Measurements from ENCODE around the gene MIB2. TPM values are rescaled to one million over a fixed set of nuclear protein-coding genes. Genes with fewer than 3 reads are reported as not detected.
"Not testable (repeated sequence)": the region's sequence is repeated elsewhere in the genome, so short reads cannot be mapped to it uniquely, and the experiment has no call there.

The MIB2 gene
- total RNA-seq, 4 donors from 2014 or later = 80.0 to 99.8 (median 96.6) TPM

DNA sequence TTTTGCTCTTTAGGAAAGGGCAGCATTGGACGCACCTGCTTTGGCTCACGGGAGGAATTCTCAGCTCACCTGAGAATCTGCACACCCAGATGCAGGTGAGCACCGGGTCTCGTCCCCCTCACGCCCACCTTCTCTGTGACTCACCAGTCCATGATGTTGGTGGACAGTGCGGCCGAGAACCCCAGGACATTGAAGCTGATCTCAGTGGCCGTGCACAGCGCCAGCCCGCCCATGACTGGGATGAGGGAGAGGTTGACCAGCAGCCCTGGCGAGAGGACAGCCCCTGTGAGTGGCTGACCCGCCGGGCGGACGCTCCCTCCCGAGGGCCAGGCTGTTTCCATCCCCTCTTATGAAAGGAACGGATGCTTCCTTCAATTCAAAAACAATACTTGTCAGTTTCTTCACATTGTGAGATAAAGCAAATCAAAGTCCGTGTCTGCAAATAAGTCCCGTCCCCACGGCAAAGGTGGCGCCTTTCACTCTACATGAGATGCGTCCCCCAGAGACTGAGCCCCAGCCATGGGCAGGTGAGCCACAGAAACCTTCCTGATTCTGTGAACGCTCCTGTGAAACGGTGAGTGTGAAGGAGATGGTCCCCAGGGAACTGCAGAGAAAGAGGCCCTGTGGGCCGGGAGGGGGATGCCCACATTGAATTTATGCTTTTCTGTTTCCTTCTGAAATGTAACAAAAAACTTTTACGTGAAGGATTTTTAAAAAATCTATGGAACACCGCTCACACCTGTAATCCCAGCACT, 56.2 kb downstream of the MIB2 start:
- Histone ChIP-seq H3K9me3 (no peaks in the 10 kb centered on the region), H3K27me3 (no peaks in the 10 kb centered on the region), H3K36me3 (peaks cover 7 to 80% (median 9%) of the 10 kb centered on the region in 3 donors), H3K27ac (no peak overlapping the region), H3K4me1 (no peaks in the 10 kb centered on the region), H3K4me3 (no peak overlapping the region)
- 82 to 85% methylated on average over 9 to 18 of the region's 27 CpGs for WGBS, 2 donors
- intact Hi-C loops (cut with DNase I) = no loop called here
- TF ChIP-seq POLR2A (IDR thresholded peaks at IDR 0.05) (no peak), CTCF (IDR thresholded peaks at IDR 0.05) (no peak)
- DNase-seq = no peak

DNA sequence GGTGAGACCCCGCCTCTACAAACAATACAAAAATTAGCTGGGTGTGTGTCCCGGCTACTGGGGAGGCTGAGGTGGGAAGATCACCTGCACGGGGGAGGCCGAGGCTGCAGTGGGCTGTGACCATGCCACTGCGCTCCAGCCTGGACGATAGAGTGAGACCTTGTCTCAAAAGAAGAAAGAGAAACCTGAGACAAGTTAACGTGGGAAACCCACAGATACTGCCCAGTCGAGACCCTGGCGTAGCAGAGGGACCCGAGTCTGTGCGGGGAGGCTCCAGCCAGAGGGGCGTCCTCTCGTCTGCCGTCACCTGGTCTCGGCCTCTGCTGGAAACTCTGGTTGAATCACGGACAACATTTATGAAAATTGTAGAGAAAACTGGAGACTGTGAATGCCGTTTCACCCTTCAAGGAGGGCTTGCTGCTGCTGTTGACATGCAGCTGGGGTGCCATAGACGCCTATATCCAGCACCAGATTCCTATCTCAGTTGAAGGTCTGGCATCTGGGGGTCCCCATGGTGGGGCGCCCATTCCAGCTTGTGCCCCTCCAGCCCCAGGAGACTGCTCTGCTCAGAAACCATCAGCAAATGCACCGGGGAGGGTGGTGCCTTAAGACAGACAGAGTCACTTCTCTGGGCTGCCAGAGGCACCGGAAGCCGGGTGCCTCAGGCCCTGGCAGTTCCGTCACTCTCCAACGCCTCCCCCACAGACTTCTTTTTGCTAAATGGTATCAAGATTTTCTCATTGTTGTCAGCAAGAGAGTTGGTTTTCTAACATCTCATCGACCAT, 57.1 kb downstream of the MIB2 start:
- H3K4me3 ChIP-seq = no peak overlapping the region
- H3K36me3 ChIP-seq = peaks cover 5 to 73% (median 7%) of the 10 kb centered on the region in 3 donors
- H3K27ac ChIP-seq = no peak overlapping the region
- no peaks in the 10 kb centered on the region for H3K27me3 ChIP-seq
- intact Hi-C loops (cut with DNase I) = no loop called here
- no peaks in the 10 kb centered on the region for H3K4me1 ChIP-seq
- TF ChIP-seq CTCF (IDR thresholded peaks at IDR 0.05) (no peak), POLR2A (IDR thresholded peaks at IDR 0.05) (no peak)
- H3K9me3 ChIP-seq = no peaks in the 10 kb centered on the region
- 94% methylated on average over 24 to 25 of the region's 25 CpGs for WGBS, 2 donors
- no peak for DNase-seq

DNA sequence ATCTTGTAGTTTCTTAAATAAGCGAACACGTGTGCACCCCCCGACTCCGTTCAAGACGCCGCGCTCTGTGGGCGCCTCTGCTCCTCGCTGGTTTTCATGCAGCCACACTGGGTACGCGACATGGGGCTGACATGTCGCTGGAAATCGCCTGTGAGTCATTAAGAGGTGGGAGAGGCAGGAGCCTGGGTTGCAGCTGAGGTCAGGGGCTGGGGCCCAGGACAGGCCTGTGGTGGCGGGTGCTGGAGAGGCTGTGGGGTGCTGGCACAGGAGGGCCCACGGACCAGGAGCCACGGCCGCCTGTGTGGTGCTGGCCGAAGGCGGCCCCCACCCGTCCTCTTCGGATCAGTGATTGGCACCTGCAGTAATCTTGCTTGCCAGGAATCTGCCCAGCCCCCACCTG, 59.5 kb downstream of the MIB2 start:
- H3K9me3 ChIP-seq; H3K4me3 ChIP-seq; H3K27ac ChIP-seq; intact Hi-C loops (cut with DNase I); H3K27me3 ChIP-seq; DNase-seq: not testable (repeated sequence)
- peaks cover 0 to 49% (median under 1%) of the 10 kb centered on the region in 3 donors for H3K36me3 ChIP-seq
- H3K4me1 ChIP-seq = peaks cover 9 to 20% (median 19%) of the 10 kb centered on the region in 3 donors
- WGBS, 2 donors = 40 to 76% methylated on average over 2 to 14 of the region's 21 CpGs

GRCh38 chr1:1675218-1675617, 59.9 kb downstream of the MIB2 start:
- H3K4me1 ChIP-seq = peaks cover 9 to 20% (median 19%) of the 10 kb centered on the region in 3 donors
- WGBS, 2 donors = 100% methylated on average over 1 of the region's 18 CpGs; no CpG with 5 or more reads in 1 of the 2 donors
- DNase-seq; intact Hi-C loops (cut with DNase I); H3K9me3 ChIP-seq; H3K27me3 ChIP-seq; H3K4me3 ChIP-seq; H3K27ac ChIP-seq: not testable (repeated sequence)
- H3K36me3 ChIP-seq = peaks cover 0 to 45% (median 0%) of the 10 kb centered on the region in 3 donors

DNA sequence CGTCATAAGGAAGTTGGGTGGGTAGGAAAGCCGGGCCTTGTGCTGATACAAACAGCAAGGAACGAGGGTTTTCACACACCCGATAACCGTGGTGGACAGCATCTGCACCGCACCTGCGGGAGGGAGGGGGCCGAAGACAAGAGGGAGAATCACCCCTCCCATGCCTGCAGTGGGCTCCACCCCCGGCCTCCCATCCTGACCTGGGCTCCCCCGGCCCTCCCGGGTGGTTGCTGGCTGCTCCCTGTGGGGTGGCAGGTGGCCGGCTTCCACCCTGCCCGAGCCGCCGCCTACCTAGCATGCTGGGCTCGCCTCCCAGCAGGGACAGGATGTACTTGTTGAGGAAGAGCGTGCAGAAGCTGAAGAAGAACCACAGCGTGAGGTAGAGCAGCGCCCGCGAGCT, 60.8 kb downstream of the MIB2 start:
- H3K27ac ChIP-seq = not testable (repeated sequence)
- WGBS, 2 donors = no CpG with 5 or more reads among the region's 21 CpGs
- H3K4me1 ChIP-seq = peaks cover 9 to 20% (median 19%) of the 10 kb centered on the region in 3 donors

GRCh38 chr1:1677718-1678580, 62.6 kb downstream of the MIB2 start:
- Histone ChIP-seq H3K27ac (peak overlapping the region; percentile 41 to 66 (median 54)), H3K27me3 (no peaks in the 10 kb centered on the region), H3K9me3 (no peaks in the 10 kb centered on the region), H3K36me3 (peaks cover 0 to 26% (median 0%) of the 10 kb centered on the region in 3 donors), H3K4me1 (peaks cover 9 to 24% (median 19%) of the 10 kb centered on the region in 3 donors), H3K4me3 (peak overlapping the region in 2 of 4 donors; percentile 3 to 28)
- intact Hi-C loops (cut with DNase I) = no loop called here
- WGBS, 2 donors = 67 to 72% methylated on average over 28 to 35 of the region's 39 CpGs
- TF ChIP-seq POLR2A (IDR thresholded peaks at IDR 0.05) = no peak
- TF ChIP-seq CTCF (IDR thresholded peaks at IDR 0.05) = no peak
- no peak for DNase-seq

More for the DNA sequence above, 60.8 kb downstream of the MIB2 start:
- peaks cover 0 to 36% (median 0%) of the 10 kb centered on the region in 3 donors for H3K36me3 ChIP-seq
- H3K4me3 ChIP-seq; H3K27me3 ChIP-seq; intact Hi-C loops (cut with DNase I); DNase-seq; H3K9me3 ChIP-seq: not testable (repeated sequence)

Data from esophagus squamous epithelium (tissue), 5 donors.